H1 (cell line): ENCODE results near the gene PYCARD. TPM values are rescaled to one million over a fixed set of nuclear protein-coding genes. Genes with fewer than 3 reads are reported as not detected.

Experiments
- CTCF ChIA-PET: fragments of 300-600 bp; sonication (Branson Sonifier 250); formaldehyde crosslinking; loops from one replicate; lab custom pipeline; 2021; ENCODE audit not compliant: partially characterized antibody; lab: Charles Lee
- POLR2A ChIA-PET: fragments of 300-600 bp; sonication (Branson Sonifier 250); formaldehyde crosslinking; loops from one replicate; lab custom pipeline; 2021; ENCODE audit warnings: inconsistent platforms; ENCODE audit not compliant: partially characterized antibody; lab: Charles Lee
- DNase-seq, 2 experiments: peaks; one replicate each; pipeline versions ENCODE4 v3.0.0 to v3.0.0-alpha.2; 2010 to 2022; ENCODE audit warnings: low spot score in 2 of 2, low read depth in 1 of 2, mixed read lengths in 1 of 2
- FAIRE-seq: peaks from 2 replicates; lab custom pipeline; 2011; peaks lifted over from hg19 to GRCh38; lab: Jason Lieb, UNC
- H2AFZ ChIP-seq: 2 replicates; pipeline ENCODE4 v1.8.1; 2012; ENCODE audit warnings: low read length, inconsistent platforms
- H2AK5ac ChIP-seq: 2 replicates; pipeline ENCODE4 v1.6.1; 2013; ENCODE audit warnings: low read depth, low read length
- H2BK120ac ChIP-seq: replicated peaks from 2 replicates; pipeline ENCODE3; 2013; ENCODE audit warnings: low read depth, low read length, inconsistent platforms
- H2BK12ac ChIP-seq: 2 replicates; pipeline ENCODE4 v1.6.1; 2013; ENCODE audit warnings: low read depth, low read length
- H2BK15ac ChIP-seq: 2 replicates; pipeline ENCODE4 v1.6.1; 2013; ENCODE audit warnings: low read length
- H2BK20ac ChIP-seq: 2 replicates; pipeline ENCODE4 v1.6.1; 2013; ENCODE audit warnings: low read length
- H2BK5ac ChIP-seq: 2 replicates; pipeline ENCODE4 v1.6.1; 2013; ENCODE audit warnings: low read depth, low read length
- H3K14ac ChIP-seq: 2 replicates; pipeline ENCODE4 v1.6.1; 2013; ENCODE audit warnings: inconsistent platforms; ENCODE audit not compliant: insufficient read length
- H3K18ac ChIP-seq: 2 replicates; pipeline ENCODE4 v1.6.1; 2013; ENCODE audit warnings: low read length; ENCODE audit errors: extremely low read depth
- H3K23ac ChIP-seq: 2 replicates; pipeline ENCODE4 v1.6.1; 2013; ENCODE audit warnings: inconsistent platforms; ENCODE audit not compliant: insufficient read length
- H3K23me2 ChIP-seq: 2 replicates; pipeline ENCODE4 v1.6.1; 2013; ENCODE audit warnings: low read depth, low read length
- H3K27ac ChIP-seq: 2 replicates; pipeline ENCODE4 v1.6.1; 2011; ENCODE audit warnings: low read depth, low read length, inconsistent platforms
- H3K27me3 ChIP-seq, 4 experiments: replicated peaks in 1 of 4; 1 replicate in 1 of 4; 2 replicates in 3 of 4; pipeline versions ENCODE4 v1.6.1 to v1.8.1; 2011 to 2013; ENCODE audit warnings: low read length in 3 of 4, mild to moderate bottlenecking in 3 of 4, inconsistent platforms in 2 of 4, mixed read lengths in 2 of 4, moderate library complexity in 1 of 4; ENCODE audit not compliant: control insufficient read depth in 3 of 4, insufficient read depth in 3 of 4; ENCODE audit errors: extremely low read depth in 1 of 4
- H3K36me3 ChIP-seq, 4 experiments: 2 replicates each; pipeline versions ENCODE4 v1.6.1 to v1.8.1; 2011 to 2013; ENCODE audit warnings: mild to moderate bottlenecking in 4 of 4, low read length in 3 of 4, moderate library complexity in 2 of 4, control low read depth in 1 of 4, inconsistent platforms in 1 of 4; ENCODE audit not compliant: insufficient read depth in 4 of 4, control insufficient read depth in 2 of 4
- H3K4ac ChIP-seq: replicated peaks from 2 replicates; pipeline ENCODE3; 2013; ENCODE audit warnings: low read length, low read depth, mixed read lengths, inconsistent platforms; ENCODE audit not compliant: insufficient read length
- H3K4me1 ChIP-seq, 4 experiments: replicated peaks in 1 of 4; 1 replicate in 1 of 4; 2 replicates in 3 of 4; pipeline versions ENCODE4 v1.6.1 to v1.8.1; 2011 to 2013; ENCODE audit warnings: low read length in 3 of 4, inconsistent platforms in 2 of 4, mixed read lengths in 1 of 4; ENCODE audit not compliant: insufficient read depth in 4 of 4, control insufficient read depth in 3 of 4
- H3K4me2 ChIP-seq, 2 experiments: 2 replicates each; pipeline versions ENCODE4 v1.6.1 to v1.8.1; 2011 to 2013; ENCODE audit warnings: low read depth in 2 of 2, low read length in 2 of 2, control low read depth in 1 of 2, inconsistent platforms in 1 of 2, mild to moderate bottlenecking in 1 of 2; ENCODE audit not compliant: insufficient read depth in 1 of 2
- H3K4me3 ChIP-seq, 4 experiments: fragments of 200-600, 300-600 bp in 1 of 4; sonication (generic), shearing (Covaris generic), sonication (Bioruptor Twin) in 1 of 4; 2 replicates each; pipeline versions ENCODE4 v1.5.1 to v1.8.1; 2011 to 2016; ENCODE audit warnings: low read length in 4 of 4, low read depth in 3 of 4, control low read depth in 2 of 4, inconsistent platforms in 2 of 4, mild to moderate bottlenecking in 2 of 4, mixed read lengths in 1 of 4, moderate library complexity in 1 of 4; ENCODE audit not compliant: insufficient read depth in 2 of 4; ENCODE audit errors: extremely low read depth in 1 of 4
- H3K56ac ChIP-seq: replicated peaks from 2 replicates; pipeline ENCODE3; 2013; ENCODE audit warnings: low read depth, mild to moderate bottlenecking, mixed read lengths, low read length, inconsistent platforms; ENCODE audit not compliant: insufficient read length
- H3K79me1 ChIP-seq: 2 replicates; pipeline ENCODE4 v1.6.1; 2013; ENCODE audit warnings: low read depth, low read length, control low read depth
- H3K79me2 ChIP-seq, 2 experiments: 2 replicates each; pipeline versions ENCODE4 v1.6.1 to v1.8.1; 2012 to 2013; ENCODE audit warnings: low read length in 2 of 2, mild to moderate bottlenecking in 2 of 2, inconsistent platforms in 1 of 2; ENCODE audit not compliant: insufficient read depth in 2 of 2, control insufficient read depth in 1 of 2
- H3K9ac ChIP-seq, 4 experiments: replicated peaks in 1 of 4; 1 replicate in 1 of 4; 2 replicates in 3 of 4; pipeline versions ENCODE4 v1.6.1 to v1.8.1; 2011 to 2013; ENCODE audit warnings: low read depth in 3 of 4, low read length in 3 of 4, control low read depth in 2 of 4, mild to moderate bottlenecking in 2 of 4, moderate library complexity in 2 of 4, inconsistent platforms in 1 of 4; ENCODE audit errors: extremely low read depth in 1 of 4
- H3K9me3 ChIP-seq, 2 experiments: 2 replicates each; pipeline versions ENCODE4 v1.6.1 to v1.8.1; 2012 to 2013; ENCODE audit warnings: mild to moderate bottlenecking in 2 of 2, moderate library complexity in 2 of 2, control low read depth in 1 of 2, inconsistent platforms in 1 of 2, low read depth in 1 of 2, low read length in 1 of 2, mixed read lengths in 1 of 2; ENCODE audit not compliant: insufficient read depth in 2 of 2
- H4K20me1 ChIP-seq, 2 experiments: replicated peaks in 1 of 2; 2 replicates each; pipeline versions ENCODE3 to v1.8.1; 2011 to 2013; ENCODE audit warnings: inconsistent platforms in 2 of 2, low read length in 2 of 2, mild to moderate bottlenecking in 1 of 2; ENCODE audit not compliant: insufficient read depth in 2 of 2, control insufficient read depth in 1 of 2
- H4K5ac ChIP-seq: 2 replicates; pipeline ENCODE4 v1.6.1; 2013; ENCODE audit warnings: low read length, low read depth, mixed read lengths, inconsistent platforms; ENCODE audit not compliant: insufficient read length
- H4K8ac ChIP-seq: 2 replicates; pipeline ENCODE4 v1.8.0; 2013; ENCODE audit warnings: mild to moderate bottlenecking, moderate library complexity, low read length, inconsistent platforms; ENCODE audit not compliant: insufficient read depth; ENCODE audit errors: extremely low read depth
- H4K91ac ChIP-seq: replicated peaks from 2 replicates; pipeline ENCODE3; 2013; ENCODE audit warnings: low read length, mixed read lengths, inconsistent platforms; ENCODE audit not compliant: insufficient read length
- ATF3 ChIP-seq: IDR thresholded peaks from 2 replicates; pipeline ENCODE4 v1.6.1; 2011; ENCODE audit warnings: low read depth, mild to moderate bottlenecking, low read length; ENCODE audit not compliant: insufficient read depth
- CBX5 ChIP-seq: fragments of 300-800, 300-1000 bp; sonication (generic); IDR thresholded peaks from 2 replicates; pipeline ENCODE4 v1.7.1; 2016; ENCODE audit warnings: antibody characterized with exemption, low read length, low read depth
- HDAC6 ChIP-seq: IDR thresholded peaks from one replicate; pipeline ENCODE4 v1.7.1; 2012; ENCODE audit warnings: low read depth, mild to moderate bottlenecking, inconsistent platforms, low read length, moderate library complexity
- MAFK ChIP-seq: IDR thresholded peaks from 2 replicates; pipeline ENCODE4 v1.6.1; 2012; ENCODE audit warnings: low read depth, mild to moderate bottlenecking, improper control_type of control experiment, low read length
- WGBS, 2 experiments: shearing (Covaris generic) in 1 of 2; methylation state at CpG; one replicate each; pipeline versions ENCODE4 v1.1.6 to v1.1.7; 2013 to 2015; ENCODE audit warnings: low lambda C conversion rate in 2 of 2, mixed read lengths in 2 of 2, inconsistent platforms in 1 of 2, low coverage in 1 of 2, missing lambda C conversion rate in 1 of 2; ENCODE audit not compliant: insufficient replicate concordance in 2 of 2, insufficient coverage in 1 of 2, insufficient read length in 1 of 2; ENCODE audit errors: extremely low coverage in 1 of 2, missing lambda C conversion rate in 1 of 2; 5-methylcytosine and 5-hydroxymethylcytosine counted together
- polyA plus RNA-seq, 7 experiments: library from polyadenylated mRNA; depleted of rRNA in 3 of 7; stranded (reverse) in 5 of 7; unstranded in 2 of 7; fragments of >200 nt in 5 of 7; fragments of 200-250 nt in 2 of 7; gene quantifications; 1 replicate in 5 of 7; 2 replicates in 1 of 7; 4 replicates in 1 of 7; pipeline versions ENCODE4 v1.2.1 to v1.2.3, GENCODE V29; 2011 to 2013; ENCODE audit warnings: missing spikeins in 2 of 7, mixed read lengths in 2 of 7
- total RNA-seq: library from RNA; stranded (reverse); fragmentation: NEBNext Ultra II Directional; extraction: Animal tissue kit (Norgen Biotek cat#: 25700); gene quantifications from 2 replicates; pipeline ENCODE4 v1.2.1, GENCODE V29; 2021

PYCARD gene
- total and polyA plus RNA-seq, 2 of the 8 experiments (the other 6 are each of a cell fraction or from before 2014, with no cell fraction given) = 29.9 to 77.9 TPM

- DNase-seq (no peak), FAIRE-seq (no peak)
- peaks cover 0 to 2% (median 1%) of the 10 kb centered on the region in 4 experiments; a peak in 5 of 7 replicates for H3K4me1 ChIP-seq
- ChIA-PET POLR2A (interaction anchor here (0.6 to 17.4 kb wide), 19 partner anchors 12 to 197 kb away, joined by 3 to 430 read pairs (median 4); partner anchors contain the start of genes FUS, ITGAD, KAT8 and PYCARD), CTCF (no interaction called here)
- H4K8ac ChIP-seq = no peak overlapping the region
- no peak overlapping the region for H2BK5ac ChIP-seq
- WGBS, 2 experiments = 91% methylated on average over 17 of the region's 17 CpGs; no CpG with 5 or more reads in 1 of the 2 experiments
- H2BK120ac ChIP-seq = no peak overlapping the region
- H3K27ac ChIP-seq = no peak overlapping the region
- no peaks in the 10 kb centered on the region for H3K27me3 ChIP-seq
- H3K4ac ChIP-seq = no peak overlapping the region
- peaks cover 2% of the 10 kb centered on the region; the same call in 1 of the 2 replicates for H3K23me2 ChIP-seq
- H2AFZ ChIP-seq = no peak overlapping the region
- H3K36me3 ChIP-seq = peaks cover 25 to 51% (median 49%) of the 10 kb centered on the region in 4 experiments
- H3K14ac ChIP-seq = no peak overlapping the region
- H3K79me2 ChIP-seq = 0 out of 4 replicates have a peak, but pooled peaks cover 0 to 5% of the 10 kb centered on the region in 2 experiments
- no peak overlapping the region for H3K4me2 ChIP-seq
- no peak overlapping the region for H3K56ac ChIP-seq
- H3K9me3 ChIP-seq = no peaks in the 10 kb centered on the region
- H3K4me3 ChIP-seq = no peak overlapping the region
- no peak overlapping the region for H2BK20ac ChIP-seq
- no peak overlapping the region for H2BK15ac ChIP-seq
- no peak overlapping the region for H3K23ac ChIP-seq
- no peak overlapping the region for H3K18ac ChIP-seq
- H4K5ac ChIP-seq = no peak overlapping the region
- no peak overlapping the region for H2BK12ac ChIP-seq
- H3K79me1 ChIP-seq = peaks cover 8% of the 10 kb centered on the region
- peaks cover 8 to 24% of the 10 kb centered on the region in 2 experiments for H4K20me1 ChIP-seq
- H3K9ac ChIP-seq = no peak overlapping the region
- no peak overlapping the region for H4K91ac ChIP-seq
- no peak overlapping the region for H2AK5ac ChIP-seq
- TF ChIP-seq ATF3 = no peak
- TF ChIP-seq HDAC6 = no peak
- TF ChIP-seq MAFK = no peak
- no peak for TF ChIP-seq CBX5
Measured at GRCh38 chr16:31196324-31197088, 6.1 kb downstream of the PYCARD start.
